CD14-positive monocyte (primary cell): ENCODE results near the gene TMUB1. TPM values are rescaled to one million over a fixed set of nuclear protein-coding genes. Genes with fewer than 3 reads are reported as not detected.

Source experiments
- DNase-seq, 3 donors: peaks; one replicate each; pipeline ENCODE4 v3.0.0-alpha.2; 2011 to 2022
- H2AFZ ChIP-seq: 2 replicates; pipeline ENCODE4 v1.6.0; 2012; ENCODE audit warnings: mild to moderate bottlenecking, low read depth, low read length, inconsistent platforms; ENCODE audit not compliant: insufficient read depth, poor library complexity, severe bottlenecking
- H3K27ac ChIP-seq, 2 donors: 1 replicate in 1 of 2; 2 replicates in 1 of 2; pipeline ENCODE4 v1.5.1; 2012 to 2013; ENCODE audit warnings: low read length in 2 of 2, control low read depth in 1 of 2, inconsistent platforms in 1 of 2, low read depth in 1 of 2, mild to moderate bottlenecking in 1 of 2
- H3K27me3 ChIP-seq, 2 donors: one replicate each; pipeline versions ENCODE4 v1.6.0 to v1.6.1; 2011 to 2013; ENCODE audit warnings: low read length in 2 of 2; ENCODE audit not compliant: control insufficient read depth in 2 of 2, insufficient read depth in 2 of 2
- H3K36me3 ChIP-seq, 2 donors: replicated peaks in 1 of 2; 1 replicate in 1 of 2; 2 replicates in 1 of 2; pipeline versions ENCODE4 v1.5.1 to v1.6.1; 2012 to 2013; ENCODE audit warnings: low read length in 2 of 2, control low read depth in 1 of 2, inconsistent platforms in 1 of 2, mild to moderate bottlenecking in 1 of 2; ENCODE audit not compliant: insufficient read depth in 2 of 2, control insufficient read depth in 1 of 2
- H3K4me1 ChIP-seq, 2 donors: 1 replicate in 1 of 2; 2 replicates in 1 of 2; pipeline versions ENCODE4 v1.5.1 to v1.6.1; 2012 to 2013; ENCODE audit warnings: low read length in 2 of 2, control low read depth in 1 of 2, inconsistent platforms in 1 of 2, mild to moderate bottlenecking in 1 of 2, moderate library complexity in 1 of 2; ENCODE audit not compliant: insufficient read depth in 2 of 2, control insufficient read depth in 1 of 2
- H3K4me2 ChIP-seq: replicated peaks from 2 replicates; pipeline ENCODE3; 2012; ENCODE audit warnings: low read length, moderate library complexity, mild to moderate bottlenecking; ENCODE audit not compliant: poor library complexity, severe bottlenecking; ENCODE audit errors: extremely low read depth
- H3K4me3 ChIP-seq, 3 experiments: fragments of 200-600 bp in 1 of 3; sonication (generic) in 1 of 3; replicated peaks in 1 of 3; 1 replicate in 2 of 3; 2 replicates in 1 of 3; pipeline ENCODE4 v1.5.1; 2011 to 2013; ENCODE audit warnings: low read length in 3 of 3, mild to moderate bottlenecking in 3 of 3, control low read depth in 2 of 3, low read depth in 2 of 3, inconsistent platforms in 1 of 3, moderate library complexity in 1 of 3
- H3K79me2 ChIP-seq: 2 replicates; pipeline ENCODE4 v1.6.0; 2012; ENCODE audit warnings: mild to moderate bottlenecking, control low read depth, inconsistent platforms, low read length, moderate library complexity; ENCODE audit not compliant: insufficient read depth
- H3K9ac ChIP-seq: 2 replicates; pipeline ENCODE4 v1.6.0; 2017; ENCODE audit warnings: low read length, mild to moderate bottlenecking; ENCODE audit not compliant: insufficient read depth, poor library complexity, severe bottlenecking
- H3K9me3 ChIP-seq, 2 donors: replicated peaks in 1 of 2; 1 replicate in 1 of 2; 2 replicates in 1 of 2; pipeline versions ENCODE4 v1.5.1 to v1.6.1; 2012 to 2013; ENCODE audit warnings: low read length in 2 of 2, control low read depth in 1 of 2; ENCODE audit not compliant: control insufficient read depth in 1 of 2, insufficient read depth in 1 of 2
- H4K20me1 ChIP-seq: 2 replicates; pipeline ENCODE4 v1.6.0; 2012; ENCODE audit warnings: mild to moderate bottlenecking, low read length, control low read depth, moderate library complexity; ENCODE audit not compliant: insufficient read depth
- H3K27ac Mint-ChIP-seq, 7 donors: one replicate each; pipeline ENCODE4 v1.8.0; 2020; ENCODE audit warnings: mild to moderate bottlenecking in 7 of 7, mixed read lengths in 7 of 7, moderate library complexity in 6 of 7, inconsistent platforms in 2 of 7
- H3K27me3 Mint-ChIP-seq, 3 donors: one replicate each; pipeline ENCODE4 v1.8.0; 2021 to 2022; ENCODE audit warnings: low read depth in 3 of 3, mild to moderate bottlenecking in 3 of 3, mixed read lengths in 3 of 3, moderate library complexity in 3 of 3, inconsistent platforms in 1 of 3
- H3K36me3 Mint-ChIP-seq, 2 donors: one replicate each; pipeline ENCODE4 v1.8.0; 2020; ENCODE audit warnings: mixed read lengths in 2 of 2, inconsistent platforms in 1 of 2, mild to moderate bottlenecking in 1 of 2
- H3K4me1 Mint-ChIP-seq: one replicate; pipeline ENCODE4 v1.8.0; 2020; ENCODE audit warnings: mild to moderate bottlenecking, mixed read lengths
- H3K4me3 Mint-ChIP-seq, 2 donors: one replicate each; pipeline ENCODE4 v1.8.0; 2020; ENCODE audit warnings: mild to moderate bottlenecking in 2 of 2, mixed read lengths in 2 of 2, moderate library complexity in 1 of 2
- H3K9me3 Mint-ChIP-seq, 7 donors: one replicate each; pipeline ENCODE4 v1.8.0; 2020 to 2022; ENCODE audit warnings: mixed read lengths in 7 of 7, mild to moderate bottlenecking in 6 of 7, moderate library complexity in 6 of 7, inconsistent platforms in 2 of 7
- CTCF ChIP-seq: fragments of 200-600 bp; IDR thresholded peaks from one replicate; pipeline ENCODE4 v1.8.0; 2022; ENCODE audit warnings: antibody characterized with exemption, mild to moderate bottlenecking
- WGBS: methylation state at CpG from one replicate; pipeline ENCODE4 v1.1.5; 2013; ENCODE audit warnings: missing lambda C conversion rate; ENCODE audit not compliant: insufficient coverage; 5-methylcytosine and 5-hydroxymethylcytosine counted together
- intact Hi-C, 2 donors: fragments of 100-400 bp; cut with micrococcal nuclease; formaldehyde crosslinking; loops; one replicate each; pipeline versions ENCODE4 v1.15.0 to v1.15.1; 2023
- polyA plus RNA-seq, 3 donors: library from polyadenylated mRNA; depleted of rRNA in 1 of 3; unstranded in 2 of 3; stranded (reverse) in 1 of 3; fragments of 300-500 nt in 2 of 3; fragments of >200 nt in 1 of 3; fragmentation: Illumina TruSeq in 2 of 3; gene quantifications; 1 replicate in 2 of 3; 2 replicates in 1 of 3; pipeline ENCODE4 v1.2.3, GENCODE V29; 2012 to 2021

TMUB1 gene
- polyA plus RNA-seq, 3 donors = 17.4 to 28.2 (median 19.8) TPM

GRCh38 chr7:151116603-151117440 is 33.5 kb upstream of the TMUB1 start:
- peaks cover 2 to 21% of the 10 kb centered on the region in 2 donors for H3K27me3 ChIP-seq
- H3K9me3 ChIP-seq = no peaks in the 10 kb centered on the region
- peaks cover 33 to 60% of the 10 kb centered on the region in 2 donors for H3K36me3 ChIP-seq
- no peak overlapping the region for H2AFZ ChIP-seq
- no peak overlapping the region for H3K27ac ChIP-seq
- no peak overlapping the region for H3K4me3 Mint-ChIP-seq
- H3K4me2 ChIP-seq = no peak overlapping the region
- peaks cover 3% of the 10 kb centered on the region for H3K4me1 Mint-ChIP-seq
- no peak overlapping the region for H3K27ac Mint-ChIP-seq
- no peak overlapping the region for H3K9ac ChIP-seq
- H3K9me3 Mint-ChIP-seq = peaks cover 0 to 4% (median 2%) of the 10 kb centered on the region in 7 donors
- H4K20me1 ChIP-seq = peaks cover 92% of the 10 kb centered on the region
- TF ChIP-seq CTCF = no peak
- peaks cover 60 to 74% of the 10 kb centered on the region in 2 donors for H3K36me3 Mint-ChIP-seq
- H3K27me3 Mint-ChIP-seq = peaks cover 22 to 31% (median 24%) of the 10 kb centered on the region in 3 donors
- WGBS = 94% methylated on average over 14 of the region's 27 CpGs
- H3K4me1 ChIP-seq = peaks cover 3 to 7% of the 10 kb centered on the region in 2 donors
- intact Hi-C loops = loop anchor here in 1 of 2 donors (10.0 kb wide), 1 partner anchor 222 kb away; no protein-coding TSS in a partner anchor
- H3K79me2 ChIP-seq = peaks cover 6% of the 10 kb centered on the region
- DNase-seq = no peak
- no peak overlapping the region for H3K4me3 ChIP-seq

GRCh38 chr7:151115836-151116418 is 32.6 kb upstream of the TMUB1 start:
- H3K27me3 Mint-ChIP-seq = peaks cover 22 to 32% (median 24%) of the 10 kb centered on the region in 3 donors
- Histone ChIP-seq H2AFZ (no peak overlapping the region), H3K27ac (no peak overlapping the region), H4K20me1 (peaks cover 92% of the 10 kb centered on the region), H3K9ac (no peak overlapping the region), H3K9me3 (no peaks in the 10 kb centered on the region), H3K4me3 (no peak overlapping the region), H3K79me2 (peaks cover 14% of the 10 kb centered on the region), H3K36me3 (peaks cover 28 to 51% of the 10 kb centered on the region in 2 donors), H3K4me1 (peaks cover 3 to 7% of the 10 kb centered on the region in 2 donors), H3K4me2 (no peak overlapping the region), H3K27me3 (peaks cover 2 to 21% of the 10 kb centered on the region in 2 donors)
- no peak for TF ChIP-seq CTCF
- 90% methylated on average over 9 of the region's 14 CpGs for WGBS
- peaks cover 51 to 67% of the 10 kb centered on the region in 2 donors for H3K36me3 Mint-ChIP-seq
- peak overlapping the region in 1 of 2 donors; percentile 70 for H3K4me3 Mint-ChIP-seq
- intact Hi-C loops = loop anchor here in 1 of 2 donors (10.0 kb wide), 1 partner anchor 221 kb away; no protein-coding TSS in a partner anchor
- H3K4me1 Mint-ChIP-seq = peaks cover 3% of the 10 kb centered on the region
- peaks cover 0 to 4% (median 2%) of the 10 kb centered on the region in 7 donors for H3K9me3 Mint-ChIP-seq
- H3K27ac Mint-ChIP-seq = no peak overlapping the region
- DNase-seq = no peak
